HG03575 (cell line): ENCODE measurements around the gene PRMT5.
"Not testable (repeated sequence)": the region's sequence is repeated elsewhere in the genome, so short reads cannot be mapped to it uniquely, and the experiment has no call there.

ENCODE experiments used
- ATAC-seq: cut with Tn5 transposase; IDR thresholded peaks from one replicate; pipeline ENCODE4 v1.9.1; 2021; ENCODE audit not compliant: unreplicated experiment, insufficient number of reproducible peaks, low FRiP score; ENCODE audit errors: extremely low read depth

PRMT5 gene

DNA sequence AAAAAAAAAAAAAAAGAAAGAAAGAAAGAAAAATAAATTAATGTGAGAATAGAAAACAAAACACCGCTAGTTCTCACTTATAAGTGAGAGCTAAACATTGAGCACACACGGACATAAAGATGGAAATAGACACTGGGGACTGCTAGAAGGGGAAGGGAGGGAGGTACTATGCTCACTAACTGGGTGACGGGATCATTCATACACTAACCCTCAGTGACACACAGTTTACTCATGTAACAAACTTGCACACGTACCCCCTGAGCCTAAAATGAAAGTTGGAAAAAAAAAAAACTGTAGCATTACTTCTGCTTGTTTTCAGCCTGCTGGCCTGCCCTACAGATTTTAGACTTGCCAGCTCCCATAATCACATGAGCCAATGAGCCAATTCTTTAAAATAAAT is 10.5 kb upstream of the PRMT5 start:
- ATAC-seq: no peak

- no peak for ATAC-seq
These were observed 6.0 kb upstream of the PRMT5 start for GRCh38 chr14:22935156-22935555.

DNA sequence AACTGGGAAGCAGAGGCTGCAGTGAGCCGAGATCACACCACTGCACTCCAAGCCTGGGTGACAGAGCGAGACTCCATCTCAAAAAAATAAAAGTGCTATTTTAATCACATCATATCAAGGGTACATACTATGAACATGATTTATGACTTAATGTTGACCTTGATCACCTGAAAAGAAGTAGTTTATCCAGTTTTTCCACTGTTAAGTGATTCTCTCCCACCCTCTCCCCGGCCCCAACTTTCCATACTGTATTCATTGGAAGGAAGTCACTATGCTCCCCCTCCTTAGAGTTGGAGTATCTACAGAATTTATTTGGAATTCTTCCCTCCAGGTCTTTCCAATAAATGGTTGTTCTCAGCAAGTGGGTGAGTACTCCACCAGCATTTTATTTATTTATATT is 3.0 kb upstream of the PRMT5 start:
- no peak for ATAC-seq

DNA sequence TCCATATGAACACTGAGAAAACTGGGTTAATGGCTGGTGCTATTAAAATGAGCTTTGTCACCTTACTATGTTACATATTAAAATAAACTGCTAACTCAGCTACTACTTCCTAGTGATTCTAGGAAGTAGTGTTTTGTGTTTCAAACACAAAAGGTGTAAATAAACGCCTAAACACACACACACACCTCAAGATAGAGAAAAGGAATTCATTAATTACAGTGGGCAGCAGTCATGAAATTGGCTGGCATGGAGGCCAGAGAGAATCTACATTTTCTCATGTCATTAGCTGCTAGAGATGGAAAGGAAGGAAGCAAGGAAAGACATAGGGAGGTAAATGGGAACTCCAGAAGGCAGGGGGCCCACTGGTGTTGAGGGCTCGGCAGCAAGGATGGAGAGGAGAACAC is 787 bp upstream of the PRMT5 start:
- no peak for ATAC-seq

GRCh38 chr14:22928237-22929103 is 706 bp downstream of the PRMT5 start:
- ATAC-seq: no peak

DNA sequence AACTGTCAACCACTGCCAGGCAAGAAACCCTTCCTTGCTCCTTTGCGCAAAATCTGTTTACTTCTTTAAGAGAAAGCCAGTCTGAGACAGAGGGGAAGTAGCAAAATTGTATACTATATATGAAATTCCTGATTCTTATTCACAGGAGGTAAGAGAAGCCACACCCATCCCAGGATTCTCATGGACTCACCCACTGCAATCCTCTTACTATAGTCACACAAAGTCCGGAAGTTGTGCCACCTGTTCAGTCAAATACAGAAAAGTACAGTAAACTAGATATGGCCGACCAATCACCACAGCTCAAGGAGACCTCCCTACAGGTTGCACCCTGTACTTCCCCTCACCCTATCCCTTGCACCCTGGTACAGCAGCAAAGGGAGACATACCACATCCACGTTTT is 2.9 kb downstream of the PRMT5 start:
- ATAC-seq: no peak

- no peak for ATAC-seq
These were observed 3.7 kb downstream of the PRMT5 start for GRCh38 chr14:22925513-22925912.

- no peak for ATAC-seq
These were observed 5.4 kb downstream of the PRMT5 start for GRCh38 chr14:22923746-22924145.

- ATAC-seq: no peak
These were observed 6.9 kb downstream of the PRMT5 start for GRCh38 chr14:22922294-22922693.

GRCh38 chr14:22920697-22921096 is 8.5 kb downstream of the PRMT5 start:
- no peak for ATAC-seq

DNA sequence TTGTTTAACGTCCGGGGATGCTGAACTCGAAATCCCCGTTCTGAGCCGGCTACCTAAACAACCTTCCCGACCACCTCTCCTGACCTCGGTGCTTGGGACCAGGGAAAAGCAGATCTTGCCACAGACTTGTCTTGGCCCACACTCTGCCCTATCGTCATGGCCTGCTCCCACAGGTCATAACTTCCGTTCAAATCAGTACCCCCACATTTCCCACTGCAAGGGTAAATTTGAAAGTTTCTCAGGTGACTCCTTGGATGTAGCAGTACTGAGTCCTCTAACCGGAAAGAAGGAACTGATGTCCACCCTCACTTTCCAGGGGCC is 9.6 kb downstream of the PRMT5 start:
- ATAC-seq: no peak

DNA sequence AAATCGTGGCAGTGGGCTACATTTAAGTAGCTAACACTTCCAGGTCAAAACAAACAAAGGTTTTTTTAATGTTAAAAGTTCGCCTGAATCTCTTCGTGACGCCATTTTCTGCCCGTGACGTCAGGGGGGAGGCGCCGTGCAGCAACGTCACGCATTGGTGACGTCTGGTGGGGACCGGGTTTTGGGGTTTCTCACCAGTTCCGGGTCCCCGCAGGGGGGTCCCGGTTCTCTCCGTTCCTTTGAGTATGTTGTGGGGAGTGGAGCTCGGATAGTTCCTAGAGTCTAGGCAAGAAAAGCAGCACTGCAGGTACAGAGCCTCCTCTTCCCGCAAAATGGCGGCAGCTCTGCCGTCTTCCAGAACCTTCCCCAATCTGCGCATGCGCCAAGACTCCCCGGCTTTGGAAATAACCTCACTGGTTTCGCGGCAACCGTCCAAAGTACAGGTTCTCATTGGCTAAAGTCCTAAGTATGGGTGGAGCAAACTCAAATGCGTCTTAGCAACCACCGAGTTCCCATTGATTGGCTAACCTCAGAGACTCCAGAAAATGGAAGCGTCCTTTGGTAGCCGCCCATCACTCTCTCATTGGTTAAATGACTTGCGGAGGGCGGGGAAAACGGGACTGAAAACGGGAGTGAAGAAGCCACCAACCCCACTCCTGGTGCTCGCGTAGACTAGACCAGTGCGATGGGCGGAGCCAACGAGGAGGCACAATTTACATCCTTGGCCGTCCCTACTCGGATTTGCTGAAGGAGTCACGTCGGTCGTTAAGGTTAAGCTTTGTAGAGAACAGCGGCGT is 10.2 kb downstream of the PRMT5 start, which contains the start of gene RBM23:
RBM23 (minus strand) TSS at position 346 of the 797 bp plus-strand sequence.
- ATAC-seq: peak; percentile 74

- no peak for ATAC-seq
These were observed 13.2 kb downstream of the PRMT5 start for GRCh38 chr14:22915886-22916521.

DNA sequence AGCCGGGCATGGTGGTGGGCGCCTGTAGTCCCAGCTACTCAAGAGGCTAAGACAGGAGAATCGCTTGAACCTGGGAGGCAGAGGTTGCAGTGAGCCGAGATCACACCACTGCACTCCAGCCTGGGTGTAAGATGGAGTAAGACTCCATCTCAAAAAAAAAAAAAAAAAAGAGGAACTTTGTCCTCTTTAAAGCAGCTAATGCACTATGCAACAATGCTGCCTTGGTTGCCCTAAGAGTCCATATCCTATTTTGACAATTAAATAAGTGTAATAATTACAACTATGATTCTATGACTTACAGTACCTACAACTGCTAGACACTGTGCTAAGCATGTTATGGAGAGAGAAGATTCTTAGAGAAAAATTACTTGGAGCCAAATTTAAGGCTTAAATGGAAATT is 14.3 kb downstream of the PRMT5 start:
- ATAC-seq: not testable (repeated sequence)

DNA sequence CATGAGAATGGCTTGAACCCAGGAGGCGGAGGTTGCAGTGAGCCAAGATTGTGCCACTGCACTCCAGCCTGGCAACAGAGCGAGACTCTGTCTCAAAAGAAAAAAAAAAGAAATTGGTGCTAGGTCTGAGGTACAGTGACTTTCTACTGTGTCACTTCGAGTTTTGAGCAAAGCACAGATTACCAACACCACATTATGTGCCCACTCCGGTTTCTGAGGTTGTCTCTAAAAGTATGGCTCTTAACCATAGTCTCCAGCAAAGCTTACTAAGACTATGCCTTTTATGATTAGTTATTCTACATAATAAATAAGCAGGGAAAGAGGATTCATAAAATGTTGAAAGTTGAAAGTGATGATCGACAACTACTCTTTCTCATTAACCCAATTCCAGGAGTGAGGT is 18.3 kb downstream of the PRMT5 start:
- ATAC-seq: no peak

GRCh38 chr14:22908601-22909000 is 20.6 kb downstream of the PRMT5 start:
- no peak for ATAC-seq

DNA sequence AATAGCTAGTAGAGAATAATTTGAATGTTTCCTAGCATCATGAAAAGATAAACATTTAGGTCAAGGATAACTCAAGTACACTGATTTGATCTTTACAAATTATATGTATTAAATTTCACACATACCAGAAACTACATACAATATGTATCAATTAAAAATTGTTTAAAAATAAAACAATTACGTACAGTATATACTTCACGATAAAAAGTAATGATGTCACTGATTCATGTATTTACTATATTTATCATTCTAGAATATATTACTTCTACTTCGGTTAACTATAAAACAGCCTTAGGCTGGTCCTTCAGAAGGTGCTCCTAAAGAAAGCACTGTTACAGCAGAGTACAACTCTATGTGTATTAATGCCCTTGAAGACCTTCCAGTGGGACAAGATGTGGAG is 21.7 kb downstream of the PRMT5 start:
- no peak for ATAC-seq

GRCh38 chr14:22906073-22906472 is 23.1 kb downstream of the PRMT5 start:
- ATAC-seq: no peak

DNA sequence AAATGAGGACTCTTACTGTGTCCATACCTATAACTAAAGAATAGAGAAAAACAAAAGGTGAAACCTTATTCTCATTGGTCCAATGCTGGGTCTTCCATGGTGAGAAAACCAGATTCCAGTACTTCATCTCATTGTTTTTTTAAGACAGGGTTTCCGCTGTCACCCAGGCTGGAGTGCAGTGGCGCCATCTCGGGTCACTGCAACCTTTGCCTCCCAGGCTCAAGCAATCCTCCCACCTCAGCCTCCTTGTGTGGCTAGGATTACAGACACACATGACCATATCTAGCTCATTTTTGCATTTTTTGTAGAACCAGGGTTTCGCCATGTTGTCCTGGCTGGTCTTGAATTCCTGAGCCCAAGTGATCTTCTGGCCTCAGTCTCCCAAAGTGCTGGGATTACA is 23.5 kb downstream of the PRMT5 start:
- no peak for ATAC-seq

- ATAC-seq: no peak
These were observed 25.5 kb downstream of the PRMT5 start for GRCh38 chr14:22903742-22904087.
